COLO829 (cell line): Measurements from ENCODE around the gene CTRL.
"Not testable (repeated sequence)": the region's sequence is repeated elsewhere in the genome, so short reads cannot be mapped to it uniquely, and the experiment has no call there.

Experiments
- DNase-seq: peaks from one replicate; pipeline ENCODE4 v3.0.0; 2012; ENCODE audit warnings: low spot score

The CTRL gene

GRCh38 chr16:67931712-67932461 is at the start of gene CTRL:
CTRL (minus strand) TSS chr16:67931862; CDS start chr16:67931852, 10 bp downstream.
- no peak for DNase-seq

GRCh38 chr16:67979955-67980678 is 48.5 kb upstream of the CTRL start, which contains the start of gene DPEP3:
DPEP3 (minus strand) TSS chr16:67980499; CDS start chr16:67980380, 119 bp downstream.
- DNase-seq = no peak

GRCh38 chr16:67977469-67978227 is 46.0 kb upstream of the CTRL start:
- DNase-seq = no peak

- DNase-seq = no peak
These were observed 45.3 kb upstream of the CTRL start for GRCh38 chr16:67977005-67977404.

GRCh38 chr16:67976205-67976604 is 44.5 kb upstream of the CTRL start:
- no peak for DNase-seq

GRCh38 chr16:67975321-67976105 is 43.9 kb upstream of the CTRL start:
- DNase-seq = no peak

GRCh38 chr16:67972285-67972684 is 40.6 kb upstream of the CTRL start:
- not testable (repeated sequence) for DNase-seq

GRCh38 chr16:67971111-67971510 is 39.4 kb upstream of the CTRL start:
- DNase-seq = no peak

- no peak for DNase-seq
These were observed 37.8 kb upstream of the CTRL start for GRCh38 chr16:67969254-67970039.

- DNase-seq = peak; percentile 68
These were observed 37.0 kb upstream of the CTRL start, which contains the start of gene SLC12A4 for GRCh38 chr16:67968400-67969253. SLC12A4 (minus strand) TSS chr16:67968637; CDS start chr16:67968553, 84 bp downstream.

GRCh38 chr16:67967958-67968399 is 36.3 kb upstream of the CTRL start:
- no peak for DNase-seq

GRCh38 chr16:67967183-67967957 is 35.7 kb upstream of the CTRL start:
- DNase-seq = no peak

GRCh38 chr16:67966549-67967182 is 35.0 kb upstream of the CTRL start:
- DNase-seq = no peak

- no peak for DNase-seq
These were observed 34.2 kb upstream of the CTRL start for GRCh38 chr16:67965668-67966548.

GRCh38 chr16:67964477-67965131 is 32.9 kb upstream of the CTRL start:
- DNase-seq = no peak

- DNase-seq = no peak
These were observed 32.1 kb upstream of the CTRL start for GRCh38 chr16:67963662-67964321.
